Measurements from ENCODE around the gene LRR1.
"Not testable (repeated sequence)": the region's sequence is repeated elsewhere in the genome, so short reads cannot be mapped to it uniquely, and the experiment has no call there.

Gene LRR1

GRCh38 chr14:49586673-49587460 is 11.9 kb upstream of the LRR1 start:
- DNase-seq: peak; percentile 74

- DNase-seq: no peak
Observed at GRCh38 chr14:49589387-49589786, 9.4 kb upstream of the LRR1 start.

- no peak for DNase-seq
Observed at GRCh38 chr14:49593016-49593415, 5.7 kb upstream of the LRR1 start.

GRCh38 chr14:49594347-49595091 is 4.2 kb upstream of the LRR1 start:
- DNase-seq: no peak

- peak; percentile 40 for DNase-seq
Observed at GRCh38 chr14:49598189-49598484, 603 bp upstream of the LRR1 start.

- DNase-seq: no peak
Observed at GRCh38 chr14:49607583-49607982, 8.8 kb downstream of the LRR1 start.

GRCh38 chr14:49612251-49612650 is 13.5 kb downstream of the LRR1 start:
- DNase-seq: no peak

GRCh38 chr14:49612671-49613070 is 13.9 kb downstream of the LRR1 start:
- DNase-seq: no peak

GRCh38 chr14:49614196-49614595 is 15.5 kb downstream of the LRR1 start:
- DNase-seq: no peak

- no peak for DNase-seq
Observed at GRCh38 chr14:49615776-49616175, 17.0 kb downstream of the LRR1 start.

GRCh38 chr14:49617852-49618519 is 19.2 kb downstream of the LRR1 start:
- DNase-seq: no peak

GRCh38 chr14:49619273-49619672 is 20.5 kb downstream of the LRR1 start:
- DNase-seq: not testable (repeated sequence)

- no peak for DNase-seq
Observed at GRCh38 chr14:49619730-49620129, 21.0 kb downstream of the LRR1 start.

GRCh38 chr14:49620182-49621113 is 21.7 kb downstream of the LRR1 start, which contains the start of the genes MGAT2 and RPL36AL:
Gene MGAT2 (plus strand): TSS chr14:49620799. CDS start chr14:49621269, 470 bp downstream.
Gene RPL36AL (minus strand): TSS chr14:49620626. CDS start chr14:49619104, 1,522 bp downstream.
- peak; percentile 94 for DNase-seq

- DNase-seq: peak; percentile 15
Observed at GRCh38 chr14:49621114-49621881, 22.6 kb downstream of the LRR1 start.

GRCh38 chr14:49622022-49622607 is 23.4 kb downstream of the LRR1 start:
- no peak for DNase-seq

- no peak for DNase-seq
Observed at GRCh38 chr14:49623387-49623786, 24.6 kb downstream of the LRR1 start.

GRCh38 chr14:49623941-49624839 is 25.4 kb downstream of the LRR1 start:
- DNase-seq: no peak

- peak; percentile 78 for DNase-seq
Observed at GRCh38 chr14:49633640-49634546, 35.2 kb downstream of the LRR1 start.
